Glutamatergic neuron (in vitro differentiated cells): Measurements from ENCODE around the gene EXOC6B. TPM values are rescaled to one million over a fixed set of nuclear protein-coding genes. Genes with fewer than 3 reads are reported as not detected.
A peak's percentile ranks its signal among the peaks of the same experiment; 100 is the strongest.

Experiments used
- DNase-seq: peaks from one replicate; pipeline ENCODE4 v3.0.0; 2022
- H3K27ac Mint-ChIP-seq: one replicate; pipeline ENCODE4 v1.8.0; 2020; ENCODE audit warnings: mild to moderate bottlenecking, mixed read lengths, inconsistent platforms; ENCODE audit not compliant: unreplicated experiment
- H3K27me3 Mint-ChIP-seq: one replicate; pipeline ENCODE4 v1.8.0; 2020; ENCODE audit warnings: mild to moderate bottlenecking, moderate library complexity, mixed read lengths, inconsistent platforms; ENCODE audit not compliant: unreplicated experiment
- H3K36me3 Mint-ChIP-seq: one replicate; pipeline ENCODE4 v1.8.0; 2020; ENCODE audit warnings: mild to moderate bottlenecking, mixed read lengths, inconsistent platforms; ENCODE audit not compliant: unreplicated experiment
- H3K4me1 Mint-ChIP-seq: one replicate; pipeline ENCODE4 v1.8.0; 2020; ENCODE audit warnings: mild to moderate bottlenecking, low read depth, mixed read lengths, inconsistent platforms; ENCODE audit not compliant: unreplicated experiment
- H3K4me3 Mint-ChIP-seq: one replicate; pipeline ENCODE4 v1.8.0; 2020; ENCODE audit warnings: mild to moderate bottlenecking, mixed read lengths, inconsistent platforms; ENCODE audit not compliant: unreplicated experiment
- H3K9me3 Mint-ChIP-seq: one replicate; pipeline ENCODE4 v1.8.0; 2020; ENCODE audit warnings: mild to moderate bottlenecking, moderate library complexity, mixed read lengths, inconsistent platforms; ENCODE audit not compliant: unreplicated experiment
- total RNA-seq: library from RNA; stranded (reverse); fragmentation: NEBNext Ultra II Directional; extraction: Animal tissue kit (Norgen Biotek cat#: 25700); gene quantifications from one replicate; pipeline ENCODE4 v1.2.1, GENCODE V29; 2021; ENCODE audit not compliant: unreplicated experiment
- TF ChIP-seq, protein P1 (sequence below): fragments of 200-600 bp; sonication (generic); IDR thresholded peaks from one replicate; pipeline ENCODE4 v1.5.0; 2021; ENCODE audit not compliant: partially characterized antibody, unreplicated experiment

The EXOC6B gene
- total RNA-seq, 1 donor from 2014 or later: 34.5 TPM

GRCh38 chr2:72137498-72138010 lies 688.3 kb downstream of the EXOC6B start:
- no peak overlapping the region for H3K27ac Mint-ChIP-seq
- H3K27me3 Mint-ChIP-seq: peaks cover 14% of the 10 kb centered on the region
- no peaks in the 10 kb centered on the region for H3K36me3 Mint-ChIP-seq
- no peak overlapping the region for H3K4me3 Mint-ChIP-seq
- peak; percentile 79 for DNase-seq
- TF ChIP-seq, protein P1, sequence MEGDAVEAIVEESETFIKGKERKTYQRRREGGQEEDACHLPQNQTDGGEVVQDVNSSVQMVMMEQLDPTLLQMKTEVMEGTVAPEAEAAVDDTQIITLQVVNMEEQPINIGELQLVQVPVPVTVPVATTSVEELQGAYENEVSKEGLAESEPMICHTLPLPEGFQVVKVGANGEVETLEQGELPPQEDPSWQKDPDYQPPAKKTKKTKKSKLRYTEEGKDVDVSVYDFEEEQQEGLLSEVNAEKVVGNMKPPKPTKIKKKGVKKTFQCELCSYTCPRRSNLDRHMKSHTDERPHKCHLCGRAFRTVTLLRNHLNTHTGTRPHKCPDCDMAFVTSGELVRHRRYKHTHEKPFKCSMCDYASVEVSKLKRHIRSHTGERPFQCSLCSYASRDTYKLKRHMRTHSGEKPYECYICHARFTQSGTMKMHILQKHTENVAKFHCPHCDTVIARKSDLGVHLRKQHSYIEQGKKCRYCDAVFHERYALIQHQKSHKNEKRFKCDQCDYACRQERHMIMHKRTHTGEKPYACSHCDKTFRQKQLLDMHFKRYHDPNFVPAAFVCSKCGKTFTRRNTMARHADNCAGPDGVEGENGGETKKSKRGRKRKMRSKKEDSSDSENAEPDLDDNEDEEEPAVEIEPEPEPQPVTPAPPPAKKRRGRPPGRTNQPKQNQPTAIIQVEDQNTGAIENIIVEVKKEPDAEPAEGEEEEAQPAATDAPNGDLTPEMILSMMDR: peak; percentile 98
- H3K4me1 Mint-ChIP-seq: peaks cover 9% of the 10 kb centered on the region
- no peaks in the 10 kb centered on the region for H3K9me3 Mint-ChIP-seq

DNA sequence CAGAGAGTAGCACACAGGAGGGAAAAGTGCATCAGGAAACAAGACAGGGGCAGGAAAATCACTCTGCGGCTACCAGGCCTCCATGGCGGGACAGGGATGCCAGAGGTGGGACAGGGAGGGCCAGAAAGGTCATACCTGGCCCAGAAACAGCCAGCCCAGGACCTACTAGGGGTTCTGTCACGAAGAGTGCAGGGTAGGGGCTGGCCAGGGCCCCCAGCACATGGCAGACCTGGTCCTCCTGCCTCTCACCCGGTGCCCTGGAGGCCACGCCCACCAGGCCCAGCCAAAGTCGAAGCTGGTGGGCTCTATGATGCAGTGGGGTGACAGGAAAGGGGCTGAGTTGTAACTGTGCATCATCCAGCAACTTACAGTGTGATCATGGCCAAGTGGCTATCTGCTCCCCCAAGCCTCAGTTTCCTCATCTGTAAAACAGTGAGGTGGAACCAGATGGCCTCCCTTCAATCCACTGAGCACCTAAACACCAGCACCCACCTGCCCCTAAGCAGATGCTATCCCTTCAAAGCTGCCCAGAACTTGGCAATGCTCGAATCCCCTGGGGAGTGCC lies 688.8 kb downstream of the EXOC6B start:
- Mint-ChIP-seq H3K4me1 (peaks cover 5% of the 10 kb centered on the region), H3K36me3 (no peaks in the 10 kb centered on the region), H3K27ac (no peak overlapping the region), H3K9me3 (no peaks in the 10 kb centered on the region), H3K4me3 (no peak overlapping the region), H3K27me3 (peaks cover 14% of the 10 kb centered on the region)
- DNase-seq: no peak
- TF ChIP-seq, protein P1: no peak

DNA sequence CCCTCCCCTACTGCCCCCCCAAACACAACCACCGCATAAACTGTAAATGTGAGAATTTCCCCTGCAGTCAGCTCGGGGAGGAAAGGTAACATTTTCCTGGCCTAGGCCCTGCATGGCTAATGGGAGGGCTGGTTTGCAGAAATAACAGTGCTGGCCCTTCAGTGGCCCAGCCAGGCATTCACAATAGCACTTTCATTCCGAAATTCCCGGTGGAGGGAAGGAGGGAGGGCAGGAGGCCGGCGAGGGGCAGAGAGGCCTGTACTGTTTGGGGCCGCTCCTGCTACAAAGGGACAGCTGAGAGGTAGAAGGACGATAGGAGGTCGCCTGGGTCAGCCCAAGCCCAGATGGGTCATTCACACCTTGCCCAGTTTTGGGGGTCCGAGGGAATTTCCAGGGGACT lies 689.5 kb downstream of the EXOC6B start:
- TF ChIP-seq, protein P1: no peak
- H3K4me3 Mint-ChIP-seq: no peak overlapping the region
- no peaks in the 10 kb centered on the region for H3K36me3 Mint-ChIP-seq
- DNase-seq: peak; percentile 57
- peaks cover 11% of the 10 kb centered on the region for H3K27me3 Mint-ChIP-seq
- peaks cover 5% of the 10 kb centered on the region for H3K4me1 Mint-ChIP-seq
- no peak overlapping the region for H3K27ac Mint-ChIP-seq
- H3K9me3 Mint-ChIP-seq: no peaks in the 10 kb centered on the region

- no peaks in the 10 kb centered on the region for H3K36me3 Mint-ChIP-seq
- no peaks in the 10 kb centered on the region for H3K9me3 Mint-ChIP-seq
- no peak overlapping the region for H3K4me3 Mint-ChIP-seq
- peaks cover 9% of the 10 kb centered on the region for H3K27me3 Mint-ChIP-seq
- DNase-seq: no peak
- TF ChIP-seq, protein P1: no peak
- H3K4me1 Mint-ChIP-seq: peaks cover 5% of the 10 kb centered on the region
- H3K27ac Mint-ChIP-seq: no peak overlapping the region
Observed at GRCh38 chr2:72135921-72136320, 689.9 kb downstream of the EXOC6B start.

- Mint-ChIP-seq H3K9me3 (no peaks in the 10 kb centered on the region), H3K4me3 (no peak overlapping the region), H3K4me1 (peaks cover 11% of the 10 kb centered on the region), H3K36me3 (no peaks in the 10 kb centered on the region), H3K27me3 (peaks cover 7% of the 10 kb centered on the region), H3K27ac (no peak overlapping the region)
- no peak for DNase-seq
- TF ChIP-seq, protein P1: no peak
Observed at GRCh38 chr2:72134997-72135800, 690.6 kb downstream of the EXOC6B start.
